GM19372 (cell line): ENCODE data around the gene SYTL5.

Source experiments
- ATAC-seq: cut with Tn5 transposase; IDR thresholded peaks from one replicate; pipeline ENCODE4 v1.9.1; 2021; ENCODE audit warnings: mild to moderate bottlenecking, low read depth, moderate library complexity; ENCODE audit not compliant: unreplicated experiment

The SYTL5 gene

DNA sequence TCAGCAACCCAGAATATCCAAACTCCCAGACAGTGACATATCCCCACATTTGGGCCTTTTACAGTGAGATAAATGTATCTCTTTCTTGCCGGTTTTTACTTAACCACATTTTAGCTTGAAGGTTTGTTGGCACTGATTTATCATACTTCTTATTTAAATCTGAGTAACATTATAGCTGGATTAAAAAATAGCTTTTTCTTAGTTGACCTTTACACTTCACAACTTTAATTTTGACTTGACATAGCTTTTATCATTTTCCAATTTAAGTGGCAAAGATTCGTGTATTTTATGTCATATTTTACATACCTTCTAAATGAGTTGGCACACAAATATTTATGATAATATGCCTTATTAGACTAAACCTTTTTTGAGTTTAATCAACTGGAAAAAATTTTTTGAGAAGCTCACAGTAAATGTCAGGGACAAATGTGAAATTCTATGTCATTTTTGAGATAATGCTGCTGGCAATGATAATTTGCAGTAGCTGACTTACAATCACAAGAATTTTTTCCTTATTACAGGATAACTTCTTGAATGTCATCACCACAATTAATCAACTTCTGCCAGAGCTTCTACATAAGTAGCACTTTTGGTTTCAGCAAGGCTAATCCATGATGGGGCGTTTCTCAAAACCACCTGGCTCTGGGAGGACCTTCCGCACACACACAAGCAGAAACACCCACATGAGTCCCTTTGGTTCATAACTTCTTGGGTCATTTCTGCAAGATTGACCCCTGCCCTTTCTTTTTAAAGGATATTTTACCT, 80.3 kb downstream of the SYTL5 start:
- no peak for ATAC-seq

DNA sequence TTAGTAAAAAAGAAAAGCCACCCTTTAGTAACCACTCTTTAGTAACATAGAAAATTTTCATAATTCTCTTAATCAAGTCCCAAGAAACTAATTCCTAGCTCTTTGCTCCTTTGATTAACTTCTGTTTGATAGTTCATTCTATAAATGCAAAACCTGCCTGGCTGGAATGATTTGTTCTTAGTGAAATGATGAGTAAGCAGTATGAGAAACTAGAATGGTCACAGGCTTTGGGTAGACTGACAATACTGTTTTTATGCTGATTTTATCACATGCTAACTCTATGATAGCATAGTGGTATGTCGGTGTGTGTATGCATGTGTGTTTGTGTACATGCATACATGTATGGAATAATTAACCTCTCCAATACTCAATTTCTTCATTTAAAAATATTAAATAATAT, 81.2 kb downstream of the SYTL5 start:
- no peak for ATAC-seq

DNA sequence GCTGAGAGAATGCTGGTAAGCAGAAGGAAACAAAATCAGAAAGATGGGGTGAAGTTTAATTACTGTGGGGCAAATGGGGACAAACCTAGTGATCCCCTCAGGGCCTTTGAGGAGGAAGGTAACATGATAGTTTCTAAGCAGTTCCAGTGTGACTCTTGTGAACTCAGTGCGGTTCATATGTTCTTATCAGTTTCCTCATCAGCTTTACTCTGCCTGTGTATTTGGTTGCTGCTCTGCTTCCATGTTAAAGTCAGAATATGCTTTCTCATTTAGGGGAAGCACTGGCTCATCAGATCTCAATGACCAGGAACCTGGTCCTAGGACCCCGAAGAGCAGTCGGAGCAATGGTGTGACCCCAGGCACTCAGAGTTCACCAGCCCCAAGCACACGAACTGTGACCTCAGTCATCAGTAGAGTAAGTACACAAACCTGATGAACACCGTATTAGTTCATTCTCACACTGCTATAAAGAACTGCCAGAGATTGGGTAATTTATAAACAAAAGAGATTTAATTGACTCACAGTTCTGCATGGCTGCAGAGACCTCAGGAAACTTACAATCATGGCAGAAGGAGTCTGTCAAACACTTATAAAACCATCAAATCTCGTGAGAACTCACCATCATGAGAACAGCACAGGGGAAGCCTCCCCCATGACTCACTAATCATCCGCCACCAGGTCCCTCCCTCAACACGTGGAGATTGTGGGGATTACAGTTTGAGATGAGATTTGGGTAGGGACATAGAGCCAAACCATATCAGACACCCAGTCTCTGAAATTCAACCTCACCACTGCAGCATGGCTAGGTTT, 83.0 kb downstream of the SYTL5 start:
- no peak for ATAC-seq

DNA sequence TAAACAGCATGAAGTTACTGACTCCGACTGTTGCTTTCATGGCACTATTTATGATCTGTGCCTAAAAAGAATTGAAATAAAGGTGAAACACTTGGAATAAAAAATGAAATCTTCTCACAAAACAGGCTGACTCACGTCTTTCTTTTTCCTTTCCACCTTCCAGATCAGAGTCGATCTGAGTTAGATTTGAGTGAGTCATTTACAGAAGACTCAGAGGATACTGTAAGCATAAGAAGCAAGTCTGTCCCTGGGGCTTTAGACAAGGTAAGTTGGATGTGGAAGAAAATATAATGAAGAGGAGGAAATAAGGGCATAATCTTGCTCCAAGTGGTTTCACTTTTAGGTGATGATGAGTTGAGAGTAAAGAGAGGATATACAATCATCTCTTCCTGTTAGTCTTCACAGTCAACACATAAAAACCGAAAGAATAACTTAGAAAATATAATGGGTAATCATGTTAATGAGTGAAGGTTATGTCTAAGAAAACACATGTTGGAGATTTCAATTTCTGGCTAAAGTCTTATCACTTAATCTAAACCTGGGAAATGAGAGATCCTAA, 89.7 kb downstream of the SYTL5 start:
- no peak for ATAC-seq

DNA sequence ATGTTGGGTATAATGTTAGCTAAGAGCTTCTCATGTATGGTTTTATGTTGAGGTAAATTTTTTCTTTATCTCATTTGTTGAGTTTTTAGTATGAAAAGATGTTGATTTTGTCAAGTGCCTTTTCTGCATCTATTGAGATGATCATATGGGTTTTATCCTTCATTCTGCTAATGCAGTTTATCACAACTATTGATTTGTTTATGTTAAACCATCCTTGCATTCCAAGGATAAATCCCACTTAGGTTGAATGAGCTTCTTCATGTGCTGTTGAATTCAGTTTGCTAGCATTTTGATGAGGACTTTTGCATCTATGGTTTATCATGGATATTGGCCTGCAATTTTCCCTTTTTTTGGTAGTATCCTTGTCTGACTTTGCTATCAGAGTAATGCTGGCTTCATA, 93.3 kb downstream of the SYTL5 start:
- no peak for ATAC-seq

DNA sequence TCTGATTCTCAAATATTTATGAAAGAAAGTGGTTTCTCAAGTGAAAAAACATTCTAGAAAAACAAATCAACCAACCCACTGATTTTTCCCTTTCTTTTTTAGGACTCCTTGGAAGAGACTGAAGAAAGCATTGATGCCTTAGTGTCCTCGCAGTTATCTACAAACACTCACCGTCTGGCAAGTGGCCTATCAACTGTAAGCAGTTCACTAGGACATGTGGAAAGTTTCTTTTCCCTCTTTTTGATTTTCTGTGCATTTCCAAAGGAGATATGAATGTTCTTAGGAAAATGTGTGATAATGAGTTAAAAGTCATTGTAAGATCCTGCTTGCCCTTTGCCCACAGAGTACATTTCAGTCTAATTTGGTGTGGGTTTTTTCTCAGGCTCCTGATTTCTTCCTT, 95.9 kb downstream of the SYTL5 start:
- ATAC-seq: no peak

DNA sequence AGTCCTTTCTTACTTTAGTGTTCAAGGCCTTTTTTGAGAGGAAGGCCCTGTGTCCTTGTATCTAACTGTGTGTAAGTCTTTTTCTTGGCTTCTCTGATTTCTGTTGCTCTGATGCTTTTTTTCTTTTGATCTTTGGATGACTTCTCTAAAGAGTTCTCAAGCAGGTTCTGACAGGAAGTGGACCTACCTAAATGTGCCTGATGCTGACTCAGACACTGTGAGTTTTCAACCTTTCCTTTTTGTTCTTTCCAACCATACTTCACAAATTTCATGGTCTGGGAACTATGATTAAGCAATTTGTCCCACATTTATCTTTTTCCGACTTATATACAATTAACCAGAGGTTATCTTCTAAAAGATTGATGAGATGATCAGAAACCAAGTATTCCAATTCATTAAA, 96.5 kb downstream of the SYTL5 start:
- no peak for ATAC-seq

DNA sequence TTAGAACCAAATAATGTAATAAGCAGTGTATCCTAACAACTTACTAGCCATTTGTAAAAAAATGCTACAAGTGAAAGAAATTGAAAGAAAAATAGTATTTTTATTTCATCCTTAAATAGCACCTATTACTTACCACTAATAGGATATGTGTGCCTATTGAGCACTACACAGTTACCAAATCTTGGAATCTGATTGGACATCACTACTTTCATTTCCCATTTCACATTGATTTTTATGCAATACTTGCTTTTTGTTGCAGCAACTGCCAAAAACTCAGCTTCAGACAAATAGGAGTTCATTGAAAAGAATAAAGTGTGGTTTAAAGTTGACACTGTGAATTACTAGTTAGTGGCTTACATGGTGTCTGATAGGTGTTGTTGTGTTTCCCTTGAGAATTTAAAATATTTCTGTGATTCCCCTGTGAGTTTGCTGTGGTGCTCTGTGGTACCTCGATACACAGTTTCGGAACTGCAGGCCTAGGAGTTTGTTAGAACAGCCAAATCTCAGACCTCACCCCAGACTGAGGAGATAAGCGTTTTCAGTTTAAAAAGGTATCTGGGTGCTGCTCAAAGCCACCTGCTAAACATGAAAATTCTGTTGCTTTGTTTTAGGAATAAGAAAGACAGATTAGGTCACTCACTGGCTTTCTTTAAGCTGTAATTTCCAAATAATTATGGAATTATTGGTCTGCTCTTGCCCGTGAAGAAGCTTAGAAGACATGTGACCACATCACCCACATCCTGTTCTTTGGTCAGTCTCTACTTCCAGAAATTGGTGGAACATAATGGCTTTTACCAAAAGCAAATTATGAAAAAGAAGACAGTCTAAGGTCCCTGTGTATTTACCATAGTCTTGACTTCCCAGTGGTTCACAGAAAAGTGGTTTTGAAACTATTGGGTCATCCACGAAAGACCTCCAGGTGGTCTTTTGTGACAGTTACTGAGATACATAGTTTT, 97.8 kb downstream of the SYTL5 start:
- ATAC-seq: no peak

DNA sequence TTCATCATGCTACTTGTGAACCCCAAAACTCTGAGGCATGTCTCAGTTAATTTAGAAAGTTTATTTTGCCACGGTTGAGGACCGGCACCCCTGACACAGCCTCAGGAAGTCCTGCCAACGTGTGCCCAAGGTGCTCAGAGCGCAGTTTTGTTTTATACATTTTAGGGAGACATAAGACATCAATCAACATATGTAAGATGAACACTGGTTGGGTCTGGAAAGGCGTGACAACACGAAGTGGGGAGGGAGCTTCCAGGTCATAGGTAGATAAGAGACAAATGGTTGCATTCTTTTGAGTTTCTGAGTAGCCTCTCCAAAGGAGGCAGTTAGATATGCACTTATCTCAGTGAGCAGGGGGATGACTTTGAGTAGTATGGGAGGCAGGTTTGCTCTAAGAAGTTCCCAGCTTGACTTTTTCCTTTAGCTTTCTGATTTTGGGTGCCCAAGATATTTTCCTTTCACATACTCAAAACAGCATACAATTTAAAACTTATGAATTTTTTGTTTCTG, 98.9 kb downstream of the SYTL5 start:
- no peak for ATAC-seq

DNA sequence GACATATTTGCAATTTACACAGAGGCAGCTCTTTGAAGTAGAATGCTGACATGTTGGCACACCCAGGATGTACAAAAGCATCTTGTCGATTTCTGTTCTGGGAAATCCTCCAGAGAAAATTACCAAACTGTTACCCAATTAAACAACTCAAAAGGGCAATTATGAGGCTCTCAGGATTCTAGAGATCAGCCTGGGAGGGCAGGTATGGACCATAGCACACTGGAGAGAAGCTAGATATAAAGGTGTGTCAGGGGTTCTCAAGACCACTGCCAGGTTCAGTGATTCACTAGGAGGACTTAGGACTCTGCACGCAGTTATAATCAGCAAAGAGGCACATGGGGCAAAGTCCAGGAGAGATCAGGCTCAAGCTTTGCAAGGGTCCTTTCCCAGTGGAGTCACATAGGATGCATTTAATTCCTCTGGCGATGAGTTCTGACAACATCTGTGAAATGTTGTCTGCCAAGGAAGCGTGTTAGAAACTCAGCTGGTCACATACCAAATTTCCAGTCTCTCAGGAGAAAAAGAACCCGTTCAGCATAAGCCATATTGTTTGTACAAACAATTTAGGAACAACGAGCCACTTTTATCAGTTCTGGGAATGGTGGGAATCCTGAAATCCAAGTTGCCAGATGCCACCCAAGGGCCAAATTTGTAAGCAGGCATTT, 100.8 kb downstream of the SYTL5 start:
- no peak for ATAC-seq

DNA sequence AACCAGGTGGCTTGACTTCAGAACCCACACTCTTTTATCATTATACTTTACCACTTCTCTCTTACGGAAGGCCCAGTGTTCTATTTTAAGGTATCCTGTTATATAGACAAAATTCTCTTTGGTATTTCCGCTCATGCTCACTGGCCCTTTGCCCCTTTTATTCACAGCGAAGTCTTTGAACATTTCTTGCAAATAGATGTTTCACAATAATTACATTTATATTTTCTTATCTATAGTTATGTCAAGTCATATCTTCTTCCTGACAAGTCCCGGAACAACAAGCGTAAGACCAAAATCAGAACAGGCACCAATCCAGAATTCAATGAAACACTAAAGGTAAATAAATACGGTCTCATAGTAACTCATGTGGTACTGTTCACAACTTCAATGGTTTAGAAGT, 102.0 kb downstream of the SYTL5 start:
- ATAC-seq: no peak

DNA sequence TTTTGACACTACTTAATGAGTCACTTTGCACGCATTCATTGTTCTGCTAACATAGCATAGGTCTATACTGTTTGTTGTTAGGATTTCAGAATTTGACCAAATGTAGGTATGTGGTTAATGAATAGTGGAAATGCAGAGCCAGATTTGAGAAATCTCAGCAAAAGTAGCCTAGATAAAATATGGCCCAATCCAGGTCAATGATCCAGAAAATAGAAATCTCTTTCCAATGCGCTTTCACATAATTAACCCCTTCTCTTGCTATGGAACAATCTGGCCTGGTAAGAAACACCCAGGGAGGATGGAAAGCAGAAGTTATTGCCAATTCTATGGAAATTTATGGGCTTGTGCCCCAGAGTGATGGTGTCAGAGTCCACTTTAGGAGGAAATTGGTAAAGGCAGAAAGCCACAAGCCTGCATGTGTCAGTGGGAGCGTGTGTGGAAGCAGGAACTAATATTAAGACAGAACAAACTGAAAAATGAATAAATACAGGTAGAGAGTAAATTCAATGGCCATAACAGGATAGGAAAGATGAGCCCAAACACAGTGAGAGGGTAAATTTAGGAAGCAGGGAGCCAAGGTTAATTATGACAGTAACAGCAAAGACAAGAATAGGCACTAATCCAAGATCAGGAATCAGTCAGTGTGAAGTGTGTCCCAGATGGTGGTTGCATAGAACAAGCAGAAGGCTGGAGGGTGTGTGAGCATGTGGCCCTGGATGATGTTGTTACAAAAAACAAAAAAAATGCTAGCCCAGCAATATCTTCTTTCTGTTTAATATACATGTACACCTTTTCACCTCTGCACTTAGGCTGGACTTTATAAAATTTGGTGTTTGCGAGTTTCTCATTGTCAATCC, 102.9 kb downstream of the SYTL5 start:
- ATAC-seq: no peak

DNA sequence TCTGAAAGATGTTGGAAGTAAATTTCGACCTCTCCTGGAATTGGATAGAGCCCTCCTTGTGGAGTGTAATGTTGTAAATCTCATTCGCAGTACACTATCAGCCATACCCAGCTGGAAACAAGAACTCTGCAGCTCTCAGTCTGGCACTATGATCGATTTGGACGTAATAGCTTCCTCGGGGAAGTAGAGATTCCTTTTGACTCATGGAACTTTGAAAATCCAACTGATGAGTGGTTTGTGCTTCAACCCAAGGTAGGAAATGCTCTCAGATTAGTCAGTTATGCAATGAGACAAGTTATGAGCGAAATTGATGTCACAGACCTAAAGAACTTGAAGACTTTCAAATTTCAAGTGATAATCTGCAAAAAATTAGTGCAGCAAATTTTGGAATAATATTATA, 103.9 kb downstream of the SYTL5 start:
- no peak for ATAC-seq

DNA sequence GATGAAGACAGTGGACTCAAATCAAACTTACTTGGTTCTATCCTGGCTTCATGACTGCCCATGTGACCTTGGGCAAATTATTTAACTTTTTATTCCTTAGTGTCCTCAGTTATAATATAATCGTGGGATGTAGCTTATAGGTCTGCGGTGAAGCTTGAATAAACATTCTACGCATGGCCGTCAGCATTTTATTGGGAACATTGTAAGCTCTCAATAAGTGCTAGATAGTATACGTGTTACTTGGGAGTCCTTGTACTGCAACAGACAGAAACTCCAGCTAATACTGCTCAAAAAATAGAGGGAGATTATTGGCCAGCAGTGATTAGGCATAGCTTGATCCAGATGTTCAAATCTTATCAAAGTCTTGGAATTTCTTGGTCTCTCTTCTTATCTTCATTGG, 104.8 kb downstream of the SYTL5 start:
- ATAC-seq: no peak

DNA sequence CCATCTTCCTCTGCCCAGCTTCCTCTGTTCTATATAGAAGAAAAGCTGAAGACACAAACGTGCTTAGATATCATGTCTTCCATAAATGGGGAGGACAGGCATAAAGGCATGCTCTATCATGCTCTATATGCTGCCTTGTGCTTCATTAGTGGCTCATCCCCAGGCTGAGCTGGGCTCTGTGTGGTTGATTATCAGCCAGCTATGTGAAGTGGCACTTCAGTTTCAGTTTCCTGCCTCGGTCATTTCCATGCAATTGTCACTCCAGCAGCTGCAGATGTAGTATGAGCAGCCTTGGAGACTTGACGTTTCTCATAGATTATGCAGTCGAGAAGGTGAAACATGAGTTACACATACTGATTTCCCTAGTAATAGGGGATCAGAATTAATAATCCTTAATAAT, 106.2 kb downstream of the SYTL5 start:
- no peak for ATAC-seq

DNA sequence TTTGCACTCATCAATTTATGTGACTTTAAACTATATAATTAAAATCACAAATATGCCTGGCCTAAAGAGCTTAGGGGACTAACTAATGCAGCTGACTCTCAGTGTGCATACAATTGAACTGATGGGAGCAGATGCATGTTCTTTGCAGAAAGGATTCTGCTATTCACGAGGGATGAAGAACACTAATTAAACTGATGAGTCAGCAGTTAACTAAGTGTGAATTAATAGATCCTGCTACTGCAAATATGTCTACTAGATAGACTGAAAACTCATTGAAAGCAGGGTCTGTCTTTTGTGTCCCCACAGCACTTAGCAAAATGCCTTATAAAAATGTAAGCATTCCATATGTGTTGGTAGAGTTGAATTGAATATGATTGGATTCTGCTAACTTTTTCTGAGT, 110.4 kb downstream of the SYTL5 start:
- ATAC-seq: no peak

DNA sequence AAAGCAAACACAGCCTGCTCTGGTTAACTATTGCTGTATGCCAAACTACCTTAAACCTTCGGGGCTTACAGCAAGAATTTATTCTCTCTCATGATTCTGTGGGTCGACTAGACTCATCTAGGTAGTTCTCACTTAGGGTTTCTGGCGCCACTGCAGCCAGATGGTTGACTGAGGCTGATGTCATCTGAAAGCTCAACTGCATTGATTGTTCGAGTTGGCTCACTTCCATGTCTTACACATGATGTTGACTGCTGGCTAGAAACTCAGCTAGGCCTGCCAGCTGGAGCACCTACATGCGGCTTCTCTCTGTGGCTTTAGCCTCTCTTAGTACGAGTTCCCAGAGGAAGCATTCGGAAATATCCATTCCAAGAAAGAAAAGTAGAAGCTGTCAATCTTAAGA, 111.1 kb downstream of the SYTL5 start:
- ATAC-seq: no peak

DNA sequence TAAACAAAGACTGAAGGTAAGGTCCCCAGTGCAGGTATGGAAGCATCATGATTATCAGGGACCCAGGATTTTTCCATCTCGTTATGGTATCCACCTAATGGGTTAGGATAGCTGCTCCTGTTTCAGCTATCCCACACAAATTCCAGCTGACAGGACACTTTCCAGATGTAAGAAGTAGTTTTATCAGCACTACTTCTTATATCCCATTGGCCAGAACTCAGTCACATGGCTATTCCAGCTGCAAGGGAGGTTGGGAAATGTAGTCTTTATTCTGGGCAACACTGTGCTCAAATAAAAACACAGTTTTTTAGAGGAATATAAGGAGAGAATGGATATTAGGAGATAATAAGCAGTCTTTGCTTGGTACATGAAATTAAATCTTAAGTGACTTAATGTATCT, 117.6 kb downstream of the SYTL5 start:
- ATAC-seq: no peak

DNA sequence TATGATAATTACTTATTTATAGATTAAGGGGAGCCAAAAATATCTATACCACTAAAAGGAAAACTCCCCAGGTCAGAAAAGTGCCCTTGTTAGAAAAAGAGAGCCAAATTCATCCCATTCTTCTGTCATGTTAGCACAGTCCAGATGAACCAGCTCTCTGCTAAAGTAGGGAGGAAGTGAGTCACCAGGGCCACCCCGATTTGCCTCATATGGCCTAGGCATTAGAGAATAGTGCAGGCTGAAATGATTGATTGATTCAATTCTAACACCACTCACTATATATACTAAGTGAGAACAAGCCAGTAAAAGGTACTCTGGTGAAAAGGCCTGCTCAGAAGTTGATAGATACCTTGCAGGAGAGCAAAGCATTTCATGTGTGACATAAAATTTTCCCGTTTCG, 119.8 kb downstream of the SYTL5 start:
- no peak for ATAC-seq
